HG02840 (cell line): ENCODE measurements around the gene SEL1L3.

Experiments used
- ATAC-seq: cut with Tn5 transposase; IDR thresholded peaks from one replicate; pipeline ENCODE4 v1.9.1; 2021; ENCODE audit warnings: mild to moderate bottlenecking, moderate library complexity, moderate number of reproducible peaks; ENCODE audit not compliant: unreplicated experiment, low FRiP score

Gene SEL1L3

GRCh38 chr4:25760048-25760447 is 102.7 kb downstream of the SEL1L3 start:
- no peak for ATAC-seq

DNA sequence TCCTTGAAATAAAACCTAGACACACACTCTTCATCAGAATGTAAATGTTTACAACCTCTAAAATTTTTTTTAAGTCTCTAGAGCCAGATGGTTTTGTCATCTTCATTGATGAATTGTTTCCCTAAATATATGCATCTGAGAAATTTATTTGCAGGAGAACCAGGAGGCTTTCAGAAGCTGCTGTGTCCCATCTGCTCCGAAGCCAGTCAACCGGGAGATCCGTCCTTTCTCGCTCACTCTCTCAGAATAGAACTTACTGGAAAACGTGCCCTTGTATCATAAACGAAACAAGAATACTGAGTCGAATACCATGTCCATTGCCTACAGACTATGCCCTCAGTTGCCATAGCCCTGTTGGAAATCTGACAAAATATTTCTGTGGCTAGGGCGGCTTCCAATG is 103.7 kb downstream of the SEL1L3 start:
- ATAC-seq = no peak

DNA sequence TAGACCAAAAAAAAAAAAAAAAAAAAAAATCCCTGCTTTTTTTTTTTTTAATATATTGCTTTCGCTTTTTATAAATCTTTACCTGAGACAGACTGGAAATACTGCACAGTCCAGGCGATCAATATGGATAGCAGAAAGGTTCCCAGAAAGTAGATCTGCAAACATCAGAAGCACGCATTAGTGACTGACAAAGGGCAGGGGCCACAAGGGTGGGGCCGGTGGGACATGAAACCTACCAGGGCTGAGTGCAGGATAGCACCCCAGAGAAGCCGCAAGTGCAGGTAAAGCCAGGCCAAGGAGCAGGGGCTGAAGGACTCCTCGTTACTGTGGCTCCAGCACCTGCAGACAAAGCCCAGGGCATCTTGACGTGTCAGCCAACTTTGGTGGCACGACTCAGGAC is 105.3 kb downstream of the SEL1L3 start:
- ATAC-seq = no peak

DNA sequence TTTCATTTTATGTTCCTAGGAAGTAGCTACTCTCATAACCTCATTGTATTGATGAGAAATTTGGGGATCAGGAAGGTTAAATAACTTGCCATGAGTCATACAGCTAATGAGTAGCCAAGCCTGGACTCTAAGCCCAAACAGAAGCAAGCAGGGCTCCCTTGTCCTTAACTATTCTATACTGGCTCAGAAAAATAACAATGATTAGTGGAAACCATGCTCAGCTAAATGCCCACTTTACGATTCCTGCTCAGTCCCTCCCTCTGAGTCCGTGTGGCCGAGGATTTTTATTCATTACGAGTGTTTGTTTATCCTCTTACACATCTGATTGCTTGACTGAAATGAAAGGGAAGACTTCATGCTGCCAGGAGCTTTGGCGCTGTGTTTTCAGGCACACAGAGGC is 106.3 kb downstream of the SEL1L3 start:
- no peak for ATAC-seq

DNA sequence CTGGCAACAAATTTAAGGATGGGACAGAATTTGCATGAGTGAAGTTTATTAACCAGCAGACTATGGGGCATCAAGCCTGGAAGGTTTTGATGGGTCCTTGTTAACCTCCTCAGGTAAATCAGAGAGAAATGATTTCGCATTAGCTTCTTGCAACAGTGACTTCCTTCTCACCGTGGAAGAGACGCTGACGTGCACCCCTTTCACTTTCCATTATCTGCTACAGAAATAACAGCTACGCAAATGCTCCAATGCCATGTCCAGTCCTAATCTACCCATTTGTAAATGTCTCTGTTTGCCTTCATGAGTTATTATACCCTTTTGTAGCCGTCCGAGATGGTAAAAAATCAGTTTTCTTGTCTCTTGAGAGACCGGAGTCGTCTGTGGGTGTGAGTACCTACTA is 106.9 kb downstream of the SEL1L3 start:
- ATAC-seq = no peak

GRCh38 chr4:25753239-25753638 is 109.5 kb downstream of the SEL1L3 start:
- ATAC-seq = no peak

DNA sequence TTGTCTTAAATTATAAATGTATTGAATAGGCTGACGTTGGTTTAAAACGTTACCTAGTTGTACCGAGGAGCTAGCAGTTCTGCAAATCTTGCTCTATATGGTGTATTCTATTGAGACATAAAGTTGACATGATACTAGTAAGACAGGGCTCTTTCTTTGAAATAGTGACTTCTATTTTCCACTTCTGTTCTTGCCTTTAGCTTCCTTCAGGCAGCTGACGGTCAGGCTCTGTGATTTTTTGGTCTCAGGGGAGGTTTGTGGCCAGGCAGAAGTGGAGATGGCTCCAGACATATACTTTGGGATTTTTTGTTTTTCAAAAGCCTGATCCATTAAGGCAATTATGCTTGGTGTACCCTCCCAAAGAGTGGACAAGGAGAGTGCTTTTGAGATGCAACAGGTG is 111.9 kb downstream of the SEL1L3 start:
- no peak for ATAC-seq

DNA sequence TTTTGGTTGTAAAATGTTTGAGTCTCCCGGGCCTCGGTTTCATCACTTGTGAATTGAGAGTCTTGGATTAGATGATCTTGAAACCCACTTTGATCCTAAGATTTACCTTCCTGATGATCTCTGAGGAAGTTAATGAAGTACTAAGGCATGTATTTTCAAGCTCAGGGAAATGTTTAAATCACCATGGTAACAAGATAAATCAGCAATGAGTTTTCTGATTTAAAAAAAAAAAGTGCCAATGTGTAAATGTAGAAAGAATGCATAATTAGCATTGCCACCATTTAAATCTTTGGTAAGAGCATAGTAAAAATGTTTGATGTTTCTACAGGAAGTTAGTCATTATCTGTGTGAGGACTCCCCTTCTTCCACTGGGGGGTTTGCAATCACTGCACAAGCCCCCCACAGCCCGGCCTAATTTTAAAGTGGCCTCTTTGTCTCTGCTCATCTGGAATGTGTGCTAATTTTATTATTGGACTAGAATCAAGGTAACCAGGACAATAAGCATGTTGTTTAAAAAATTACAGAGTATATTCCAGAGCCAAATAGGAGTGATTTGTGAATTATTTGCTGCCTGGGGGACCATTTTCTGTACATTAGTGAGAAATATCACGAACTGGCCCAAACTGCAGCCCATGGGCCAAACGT is 113.5 kb downstream of the SEL1L3 start:
- no peak for ATAC-seq

GRCh38 chr4:25743971-25744370 is 118.8 kb downstream of the SEL1L3 start:
- no peak for ATAC-seq

GRCh38 chr4:25729564-25729963 is 133.2 kb downstream of the SEL1L3 start:
- ATAC-seq = no peak

- ATAC-seq = no peak
These were observed 133.9 kb downstream of the SEL1L3 start for GRCh38 chr4:25728886-25729285.

- no peak for ATAC-seq
These were observed 134.9 kb downstream of the SEL1L3 start for GRCh38 chr4:25727711-25728493.

DNA sequence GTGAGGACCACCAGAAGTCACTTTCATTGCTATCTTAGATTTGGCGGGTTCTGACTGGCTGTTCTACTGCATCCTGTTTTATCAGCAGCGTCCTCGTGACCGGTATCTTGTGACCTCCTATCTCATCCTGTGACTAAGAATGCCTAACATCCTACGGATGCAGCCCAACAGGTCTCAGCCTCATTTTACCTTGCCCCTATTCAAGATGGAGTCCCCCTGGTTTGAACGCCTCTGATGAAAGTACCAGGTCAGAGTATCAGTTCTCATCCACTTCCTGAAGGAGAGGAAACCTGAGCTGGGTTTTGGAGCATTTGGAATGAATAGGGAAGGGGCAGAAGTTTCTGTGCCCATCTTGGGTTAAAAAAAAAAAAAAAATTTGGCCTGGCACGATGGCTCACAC is 136.9 kb downstream of the SEL1L3 start:
- ATAC-seq = no peak

GRCh38 chr4:25723409-25723808 is 139.4 kb downstream of the SEL1L3 start:
- no peak for ATAC-seq

- ATAC-seq = no peak
These were observed 139.8 kb downstream of the SEL1L3 start for GRCh38 chr4:25722964-25723363.

GRCh38 chr4:25713812-25714211 is 149.0 kb downstream of the SEL1L3 start:
- no peak for ATAC-seq

- no peak for ATAC-seq
These were observed 150.2 kb downstream of the SEL1L3 start for GRCh38 chr4:25712611-25713010.

DNA sequence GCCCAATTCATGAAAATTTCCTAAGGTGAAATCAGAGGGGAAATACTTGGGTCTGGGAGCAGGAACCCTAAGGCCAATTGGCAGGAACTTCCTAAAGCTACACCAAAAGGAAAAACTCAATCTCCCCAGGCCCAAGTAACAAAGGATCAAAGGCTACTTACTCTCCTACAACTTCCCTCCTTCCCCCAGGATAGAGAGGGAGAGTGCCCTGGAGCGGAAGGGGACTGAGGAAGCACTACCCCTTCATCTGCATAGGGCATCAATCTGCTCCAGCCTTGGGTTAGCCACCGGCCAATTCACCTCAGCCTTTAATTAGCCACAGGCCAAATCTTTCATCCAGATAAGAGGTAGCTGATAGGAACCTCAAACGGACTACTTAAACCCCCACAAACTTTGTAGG is 152.2 kb downstream of the SEL1L3 start:
- no peak for ATAC-seq

DNA sequence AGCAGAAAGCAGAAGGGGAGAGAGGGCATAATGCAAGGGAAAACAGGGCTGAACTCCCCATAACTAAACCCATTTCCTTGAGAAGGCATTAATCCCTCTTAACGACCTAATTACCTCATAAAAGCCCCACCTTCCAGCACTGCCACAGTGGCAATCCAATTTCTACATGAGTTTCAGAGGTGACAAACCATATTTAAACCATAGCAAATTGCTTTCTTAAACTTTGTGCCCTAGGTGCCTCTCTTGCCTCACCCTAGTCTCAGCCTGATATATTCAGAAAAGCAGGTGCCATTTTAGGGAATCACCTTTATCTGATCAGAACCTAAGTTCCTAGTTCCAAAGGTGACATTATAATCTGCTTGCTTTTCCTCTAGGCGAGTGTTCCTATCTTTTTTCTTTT is 158.3 kb downstream of the SEL1L3 start:
- no peak for ATAC-seq

DNA sequence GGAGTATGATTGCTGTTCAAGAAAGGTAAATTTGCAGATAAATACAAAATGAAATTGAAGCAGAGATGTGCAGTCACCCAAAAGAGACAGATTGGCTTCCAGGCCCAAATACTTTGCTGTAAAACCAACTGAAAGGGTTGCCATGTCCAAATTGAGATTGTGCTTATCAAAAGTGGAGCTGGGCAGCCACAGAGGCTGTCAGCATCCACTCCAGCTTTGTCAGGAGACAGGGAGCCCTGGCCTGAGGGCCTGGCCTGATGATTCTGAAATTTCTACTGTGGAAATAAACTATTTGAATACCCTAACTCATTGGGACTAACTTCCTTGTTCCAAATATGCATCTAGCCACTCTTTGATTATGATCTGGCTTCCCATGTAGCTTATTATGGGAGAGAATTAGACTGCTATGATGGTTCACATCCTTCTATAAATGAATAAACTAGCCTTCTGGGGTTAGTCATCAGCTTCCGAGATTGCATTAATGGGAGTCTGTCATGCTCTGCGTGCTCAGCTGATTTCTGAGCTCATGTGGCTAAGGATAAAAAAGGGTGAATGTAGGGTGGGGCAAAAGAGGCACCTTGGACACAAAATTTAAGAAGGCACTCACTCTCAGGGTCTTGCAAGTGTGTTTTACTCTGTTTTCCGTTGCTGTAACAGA is 158.9 kb downstream of the SEL1L3 start:
- ATAC-seq = no peak

DNA sequence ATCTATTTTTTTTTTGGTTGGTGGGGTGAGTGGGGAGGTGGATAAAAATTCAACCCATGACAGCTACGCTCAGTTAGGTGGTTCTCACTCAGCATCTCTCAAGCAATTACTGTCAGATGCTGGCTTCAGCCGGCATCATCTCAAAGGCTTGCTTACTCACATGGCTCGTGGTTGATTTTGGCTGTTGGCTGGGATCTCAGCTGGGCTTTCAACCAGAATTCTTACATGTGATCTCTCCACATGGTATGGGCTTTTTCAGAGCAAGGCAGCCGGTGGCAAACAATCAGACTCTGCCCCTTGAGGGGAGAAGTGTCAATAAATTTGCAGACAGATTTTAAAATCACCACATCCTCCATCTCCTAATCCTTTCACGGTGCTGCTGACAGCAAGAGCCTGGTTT is 159.9 kb downstream of the SEL1L3 start:
- ATAC-seq = no peak

- ATAC-seq = no peak
These were observed 162.1 kb downstream of the SEL1L3 start for GRCh38 chr4:25700661-25701060.
